SK-N-SH treated with all-trans-retinoic acid at 6 μM for 48 hours (cell line): ENCODE data around the gene DDT.

Source experiments
- ARNTL ChIP-seq: fragments of 450-650 bp; formaldehyde crosslinking; IDR thresholded peaks from 2 replicates; pipeline ENCODE4 v1.5.0; 2020; ENCODE audit warnings: low read depth, mild to moderate bottlenecking, moderate library complexity, borderline replicate concordance
- BACH2 ChIP-seq: fragments of 250-450 bp; sonication (Bioruptor Pico); IDR thresholded peaks from 2 replicates; pipeline ENCODE4 v1.9.0; 2021; ENCODE audit warnings: mild to moderate bottlenecking, borderline replicate concordance
- CREB5 ChIP-seq: fragments of 250-450 bp; sonication (Bioruptor Pico); IDR thresholded peaks from 2 replicates; pipeline ENCODE4 v1.5.1; 2020; ENCODE audit warnings: low read depth, mild to moderate bottlenecking, moderate library complexity
- CSDC2 ChIP-seq: fragments of 250-450 bp; sonication (Bioruptor Pico); IDR thresholded peaks from 2 replicates; pipeline ENCODE4 v1.5.0; 2020; ENCODE audit warnings: mild to moderate bottlenecking, moderate library complexity
- GLIS3 ChIP-seq: fragments of 250-450 bp; sonication (Bioruptor Pico); IDR thresholded peaks from 2 replicates; pipeline ENCODE4 v1.5.0; 2020; ENCODE audit warnings: mild to moderate bottlenecking, moderate library complexity
- OSR1 ChIP-seq: fragments of 250-450 bp; sonication (Bioruptor Pico); IDR thresholded peaks from 2 replicates; pipeline ENCODE4 v1.8.0; 2022; ENCODE audit warnings: moderate library complexity, mild to moderate bottlenecking, inconsistent platforms
- POU6F1 ChIP-seq: fragments of 250-450 bp; sonication (Bioruptor Pico); IDR thresholded peaks from 2 replicates; pipeline ENCODE4 v1.8.0; 2021; ENCODE audit warnings: low read depth, mild to moderate bottlenecking, moderate library complexity, borderline replicate concordance
- TSHZ2 ChIP-seq: fragments of 250-450 bp; sonication (Bioruptor Pico); IDR thresholded peaks from 2 replicates; pipeline ENCODE4 v1.5.0; 2020; ENCODE audit warnings: mild to moderate bottlenecking, moderate library complexity
- ZNF565 ChIP-seq: fragments of 450-650 bp; formaldehyde crosslinking; conservative IDR thresholded peaks from 2 replicates; pipeline ENCODE4 v1.5.0; 2020; ENCODE audit warnings: low read depth, mild to moderate bottlenecking, moderate library complexity

- TF ChIP-seq CSDC2: no peak
- TF ChIP-seq BACH2 (CRISPR knock-in tag): no peak
- TF ChIP-seq TSHZ2 (CRISPR knock-in tag): no peak
- no peak for TF ChIP-seq ZNF565 (CRISPR knock-in tag)
- TF ChIP-seq OSR1: no peak
- no peak for TF ChIP-seq POU6F1 (CRISPR knock-in tag)
- TF ChIP-seq GLIS3 (CRISPR knock-in tag): no peak
- no peak for TF ChIP-seq ARNTL (CRISPR knock-in tag)
- no peak for TF ChIP-seq CREB5 (CRISPR knock-in tag)
Observed at GRCh38 chr22:24006914-24007214, 32.6 kb upstream of the DDT start.
